GM19238 (cell line): ENCODE data around the gene SLC13A3.

Experiments used
- DNase-seq: peaks from one replicate; pipeline ENCODE4 v3.0.0; 2011; ENCODE audit warnings: low spot score; ENCODE audit not compliant: insufficient read length

SLC13A3 gene

DNA sequence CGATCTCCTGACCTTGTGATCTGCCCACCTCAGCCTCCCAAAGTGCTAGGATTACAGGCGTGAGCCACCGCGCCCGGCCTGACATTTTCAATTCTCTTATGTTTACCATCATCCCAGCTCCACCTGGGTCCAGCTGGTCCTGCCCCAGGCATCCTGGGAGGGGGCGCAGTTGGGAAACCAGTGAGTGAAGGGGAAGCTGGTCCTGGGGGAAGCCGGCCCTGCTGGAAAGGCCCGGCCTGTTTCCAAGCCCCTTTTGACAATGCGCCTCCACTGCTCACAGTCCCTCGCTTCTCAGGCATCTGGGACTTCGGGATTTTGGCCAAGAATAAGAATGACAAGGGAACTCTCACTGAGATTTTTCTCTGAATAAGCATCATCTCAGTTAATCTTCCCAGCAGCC lies 14.2 kb downstream of the SLC13A3 start:
- DNase-seq, result no peak

GRCh38 chr20:46636514-46636913 lies 14.7 kb downstream of the SLC13A3 start:
- no peak for DNase-seq

DNA sequence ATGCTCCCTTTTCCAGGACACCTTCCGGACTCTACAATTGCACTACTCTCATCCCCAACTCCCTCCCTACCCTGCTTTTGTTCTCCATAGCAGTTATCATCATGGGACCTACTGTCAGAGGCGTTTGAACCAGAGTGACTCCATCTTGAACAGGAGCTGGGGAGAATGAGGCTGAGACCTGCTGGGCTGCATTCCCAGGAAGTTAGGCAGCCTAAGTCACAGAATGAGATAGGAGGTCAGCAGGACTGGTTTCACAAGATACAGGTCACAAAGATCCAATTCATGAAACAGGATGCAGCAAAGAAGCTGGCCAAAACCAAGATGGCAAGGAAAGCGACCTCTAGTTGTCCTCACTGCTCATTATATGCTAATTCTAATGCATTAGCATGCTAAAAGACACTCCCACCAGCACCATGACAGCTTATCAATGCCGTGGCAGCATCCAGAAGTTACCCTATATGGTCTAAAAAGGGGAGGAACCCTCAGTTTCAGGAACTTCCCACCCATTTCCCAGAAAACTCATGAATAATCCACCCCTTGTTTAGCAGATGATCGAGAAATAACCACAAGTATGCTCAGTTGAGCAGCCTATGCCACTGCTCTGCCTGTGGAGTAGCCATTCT lies 15.6 kb downstream of the SLC13A3 start:
- no peak for DNase-seq

DNA sequence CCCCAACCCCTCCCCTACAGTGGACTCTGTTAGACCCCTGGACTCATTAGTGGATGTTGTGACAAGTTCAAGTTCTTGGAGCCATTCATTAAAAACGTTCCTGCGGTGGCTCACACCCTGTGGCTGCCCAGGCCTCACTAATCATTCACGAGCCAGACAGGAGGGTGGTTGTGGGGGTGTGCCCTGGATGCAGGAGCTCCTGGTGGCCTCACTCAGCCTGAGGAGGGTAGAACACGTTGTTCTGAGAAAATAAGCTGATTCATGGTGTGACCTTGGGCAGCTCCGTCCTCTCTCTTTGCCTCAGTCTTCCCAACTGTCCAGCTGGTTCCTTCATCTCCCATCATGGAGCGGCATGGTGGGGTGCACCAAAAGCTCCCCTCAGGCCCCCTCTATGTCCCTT lies 16.7 kb downstream of the SLC13A3 start:
- no peak for DNase-seq

GRCh38 chr20:46631874-46632446 lies 19.3 kb downstream of the SLC13A3 start:
- no peak for DNase-seq

- DNase-seq, result no peak
Measured at GRCh38 chr20:46631212-46631869, 19.9 kb downstream of the SLC13A3 start.

DNA sequence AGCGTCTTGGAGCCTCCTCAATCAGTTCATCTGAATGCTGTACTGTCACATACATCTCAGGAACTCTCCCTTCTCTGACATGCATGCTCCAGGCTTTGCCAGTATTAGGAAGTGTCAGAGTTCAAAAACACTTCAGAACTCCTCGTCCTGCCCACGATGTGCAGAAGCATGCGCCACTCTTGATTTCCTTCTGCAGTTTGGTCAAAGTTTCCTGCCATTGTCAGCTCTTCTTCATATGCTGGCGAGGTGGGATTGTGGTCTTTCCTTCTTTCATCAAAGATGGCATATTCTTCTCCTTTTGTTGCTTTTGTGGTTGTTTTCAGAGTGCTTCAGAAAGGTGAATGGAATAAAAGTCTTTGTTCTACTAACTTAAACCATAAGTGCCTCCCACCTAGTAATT lies 21.0 kb downstream of the SLC13A3 start:
- no peak for DNase-seq

GRCh38 chr20:46629341-46629740 lies 21.9 kb downstream of the SLC13A3 start:
- DNase-seq, result no peak

DNA sequence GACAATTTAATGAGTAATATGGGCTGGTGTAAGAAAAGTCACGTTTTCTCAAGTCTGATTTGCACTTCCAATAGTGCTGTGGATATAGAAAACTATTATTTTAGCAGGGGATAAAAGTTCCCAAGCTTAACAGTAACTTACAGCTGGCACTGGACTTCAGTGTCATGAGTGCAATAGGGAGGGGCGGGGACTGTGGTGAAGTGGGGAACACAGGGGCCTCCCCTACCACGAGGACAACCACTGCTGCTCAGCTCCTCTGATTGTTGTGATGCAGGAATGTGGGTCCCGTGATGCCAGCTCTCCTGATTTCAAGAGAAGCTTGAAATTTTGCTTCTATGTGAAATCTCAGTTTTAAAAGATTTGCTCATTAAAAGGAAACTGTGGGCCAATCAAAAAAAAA lies 24.0 kb downstream of the SLC13A3 start:
- DNase-seq, result no peak

DNA sequence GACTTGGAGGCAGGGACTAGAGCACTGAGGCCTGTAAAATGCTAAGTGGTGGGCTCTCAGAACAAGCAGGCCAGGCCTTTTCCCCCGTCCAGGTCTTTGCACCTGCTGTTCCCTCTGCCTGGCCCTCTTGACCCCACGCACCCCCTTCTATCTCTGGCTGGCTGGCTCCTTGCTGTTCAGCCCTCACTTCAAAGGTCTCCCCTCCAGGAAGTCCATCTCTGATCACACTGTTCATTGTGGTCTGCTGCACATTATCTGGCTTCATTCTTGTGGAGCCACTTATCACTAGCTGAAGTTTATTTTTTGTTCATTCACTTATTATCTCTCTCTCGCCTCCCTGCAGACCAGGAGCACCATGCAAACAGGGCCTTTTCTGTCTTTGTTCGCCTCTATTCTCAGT lies 24.5 kb downstream of the SLC13A3 start:
- no peak for DNase-seq

- no peak for DNase-seq
Measured at GRCh38 chr20:46625875-46626373, 25.3 kb downstream of the SLC13A3 start.

DNA sequence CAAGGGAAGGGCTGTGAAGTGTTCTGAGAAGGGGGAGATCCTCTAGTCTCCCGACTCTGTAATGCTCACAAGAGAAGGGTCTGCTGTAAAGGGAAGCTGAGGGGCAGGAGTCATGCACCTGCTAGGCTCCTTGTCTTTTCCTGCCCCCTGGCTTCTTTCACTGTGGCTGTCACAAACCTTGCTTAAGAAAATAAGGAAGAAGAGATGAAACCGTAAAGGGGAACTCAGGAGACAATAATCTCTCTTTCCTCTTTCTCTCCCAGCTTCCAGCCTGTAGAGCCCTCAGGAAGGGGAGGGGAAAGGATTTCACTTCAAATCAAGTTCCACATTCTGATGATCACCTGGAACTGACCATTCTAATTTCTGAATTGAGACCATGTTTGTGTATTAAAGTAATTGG lies 26.3 kb downstream of the SLC13A3 start:
- no peak for DNase-seq

DNA sequence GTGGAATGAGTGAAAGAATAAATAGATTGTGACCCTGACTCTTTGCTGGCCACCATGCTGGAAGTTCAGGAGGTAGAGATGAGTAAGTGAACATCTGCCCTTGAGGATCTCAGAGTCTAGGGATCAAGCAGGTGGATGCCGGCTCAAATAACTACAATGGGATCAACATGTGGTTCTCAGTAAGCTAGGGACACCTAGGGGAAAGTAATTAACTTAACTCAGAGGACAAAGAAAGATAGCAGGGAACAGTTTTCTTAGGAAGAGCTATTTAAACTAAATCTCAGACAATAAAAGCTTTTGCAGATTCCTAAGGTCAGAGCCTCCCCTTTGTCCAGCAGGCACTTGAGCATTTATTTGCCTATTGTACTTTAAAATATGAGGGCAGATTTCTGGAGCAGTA lies 29.1 kb downstream of the SLC13A3 start:
- DNase-seq, result no peak

- DNase-seq, result no peak
Measured at GRCh38 chr20:46621492-46621891, 29.8 kb downstream of the SLC13A3 start.

DNA sequence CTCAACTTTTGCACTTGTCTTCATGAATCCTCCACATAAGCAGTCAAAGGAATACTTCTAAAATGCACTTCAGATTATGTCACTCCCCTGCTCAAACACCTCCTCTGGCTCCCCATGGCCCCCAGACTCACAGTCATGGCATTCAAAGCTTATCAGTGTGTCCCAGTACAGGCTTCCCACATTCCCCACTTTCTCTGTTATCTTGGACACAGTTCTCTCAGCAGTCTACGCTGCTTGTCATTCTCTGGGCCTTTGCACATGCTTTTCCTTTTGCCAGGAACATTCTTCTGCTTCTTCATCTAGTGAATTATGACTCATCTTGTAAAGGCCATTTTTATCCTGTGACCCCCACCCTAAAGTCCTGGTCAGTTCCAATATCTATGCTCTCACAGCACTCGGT lies 31.8 kb downstream of the SLC13A3 start:
- DNase-seq, result no peak

GRCh38 chr20:46618316-46619100 lies 32.8 kb downstream of the SLC13A3 start:
- no peak for DNase-seq

GRCh38 chr20:46614503-46614902 lies 36.8 kb downstream of the SLC13A3 start:
- DNase-seq, result no peak

DNA sequence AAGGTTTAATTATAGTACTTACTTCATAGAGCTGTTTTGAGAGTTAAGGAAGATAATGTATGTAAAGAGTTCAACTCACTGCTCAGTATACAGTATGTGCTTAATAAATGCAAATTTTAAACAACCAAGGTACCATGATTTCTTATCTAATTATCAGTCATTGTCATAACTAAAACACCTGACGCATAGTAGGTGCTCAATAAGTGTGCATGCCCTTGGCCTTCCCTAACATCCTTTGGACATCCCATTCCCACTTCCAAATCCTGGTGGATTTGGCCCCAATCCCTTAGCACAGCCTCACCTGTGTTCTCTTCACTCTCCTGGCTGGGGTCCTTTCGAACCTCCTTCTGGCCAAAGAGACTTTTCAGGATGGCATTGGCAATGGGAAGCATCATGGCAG lies 41.1 kb downstream of the SLC13A3 start:
- no peak for DNase-seq

DNA sequence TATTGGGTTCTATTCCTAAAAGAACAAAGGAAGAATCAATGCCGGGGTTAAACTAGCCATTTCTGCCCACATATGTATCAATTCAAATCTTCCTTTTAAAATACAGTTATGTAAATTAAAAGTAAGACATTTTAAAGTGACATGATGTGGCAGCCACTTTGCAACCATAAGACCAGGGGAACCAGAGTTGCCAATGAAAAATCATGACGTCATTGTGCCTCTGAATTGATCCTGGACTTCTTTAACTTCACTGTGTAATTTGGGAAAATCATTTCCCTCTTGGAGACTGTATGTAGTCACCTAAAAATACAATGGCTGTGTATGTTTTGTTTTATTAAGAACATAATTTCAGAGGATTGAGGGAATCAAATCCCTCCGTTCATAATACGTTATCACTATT lies 42.2 kb downstream of the SLC13A3 start:
- no peak for DNase-seq

- DNase-seq, result no peak
Measured at GRCh38 chr20:46607849-46608497, 43.3 kb downstream of the SLC13A3 start.

DNA sequence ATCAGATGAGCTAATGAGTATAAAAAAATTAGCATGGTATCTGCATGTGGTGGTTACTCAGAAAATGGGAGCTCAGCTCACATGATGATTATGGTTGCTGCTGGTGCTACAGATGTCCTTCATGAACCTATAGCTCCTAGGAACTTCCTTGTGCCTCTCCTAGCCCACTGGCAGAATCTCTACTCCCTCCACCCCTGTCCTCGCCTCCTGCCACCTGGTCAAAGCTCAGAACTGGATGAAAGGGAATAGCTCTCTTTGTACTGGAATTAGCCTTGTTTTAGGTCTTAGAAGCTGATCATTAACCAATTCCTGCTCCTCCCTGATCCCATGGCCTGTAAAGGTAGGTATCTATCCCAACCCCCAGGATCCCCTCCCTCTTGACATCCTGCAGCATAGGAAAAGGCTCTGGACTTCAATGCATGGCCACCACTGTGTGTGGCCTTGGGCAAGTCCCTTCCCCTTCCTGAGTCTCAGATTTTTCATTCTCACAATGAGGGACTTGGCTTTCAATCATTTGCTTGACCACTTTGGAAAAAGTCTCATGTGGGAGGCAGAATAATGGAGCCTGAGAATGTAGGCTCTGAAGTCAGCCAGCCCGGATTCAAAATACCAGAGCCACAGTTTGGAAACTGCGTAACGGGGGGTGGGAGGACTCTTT lies 43.9 kb downstream of the SLC13A3 start:
- no peak for DNase-seq
